ENCODE data around the gene GOLGA8J. TPM values are rescaled to one million over a fixed set of nuclear protein-coding genes. Genes with fewer than 3 reads are reported as not detected.
A peak's percentile ranks its signal among the peaks of the same experiment; 100 is the strongest.

Gene GOLGA8J
- polyA plus RNA-seq, 1 of the 3 experiments (the other 2 are of a cell fraction): not detected

GRCh38 chr15:30038667-30039523, 43.9 kb upstream of the GOLGA8J start:
- H3K4me1 ChIP-seq (ENCODE audit: control insufficient read depth in 1 of 2, insufficient read depth in 2 of 2, low read depth in 1 of 2, low read length in 1 of 2): peaks cover 0 to 8% of the 10 kb centered on the region in 2 experiments; a peak in 2 of 4 replicates
- peak; percentile 27 for DNase-seq
- no peaks in the 10 kb centered on the region for H3K79me2 ChIP-seq (ENCODE audit: insufficient read depth)
- TF ChIP-seq ELF1 (IDR thresholded peaks at IDR 0.05) (no peak), RFX5 (IDR thresholded peaks at IDR 0.05; ENCODE audit: low read length) (no peak), REST (IDR thresholded peaks at IDR 0.05; ENCODE audit: low read depth, low read length) (no peak), SIN3A (IDR thresholded peaks at IDR 0.05; ENCODE audit: borderline replicate concordance, low read depth, low read length) (no peak), RAD21 (IDR thresholded peaks at IDR 0.05; ENCODE audit: low read length) (no peak)
- H3K4me3 ChIP-seq (ENCODE audit: low read depth in 2 of 2, low read length in 1 of 2): no peak overlapping the region
- ChIA-PET CTCF (interaction anchor here (0.7 to 1.4 kb wide), 3 partner anchors 36 to 1630 kb away, joined by 3 to 5 read pairs (median 3); no protein-coding TSS in a partner anchor), POLR2A (no interaction called here)
- WGBS (ENCODE audit: low lambda C conversion rate): 26% methylated on average over 4 of the region's 5 CpGs
- H3K27me3 ChIP-seq (ENCODE audit: insufficient read depth): no peaks in the 10 kb centered on the region
- no peak overlapping the region for H3K27ac ChIP-seq (ENCODE audit: low read depth in 2 of 2, low read length in 1 of 2)
- H3F3A ChIP-seq (replicated peaks; ENCODE audit: insufficient read depth): no peaks in the 10 kb centered on the region
- H3K9me2 ChIP-seq: no peaks in the 10 kb centered on the region
- H3K4me2 ChIP-seq: no peak overlapping the region
- no peak overlapping the region for H2AFZ ChIP-seq (ENCODE audit: low read depth)
- no peaks in the 10 kb centered on the region for H4K20me1 ChIP-seq (ENCODE audit: insufficient read depth)
- no peak overlapping the region for H3K9ac ChIP-seq
- no peaks in the 10 kb centered on the region for H3K9me3 ChIP-seq
- no peaks in the 10 kb centered on the region for H3K36me3 ChIP-seq (replicated peaks in 1 of 2; ENCODE audit: control insufficient read depth in 1 of 2, insufficient read depth in 2 of 2, low read length in 1 of 2)

DNA sequence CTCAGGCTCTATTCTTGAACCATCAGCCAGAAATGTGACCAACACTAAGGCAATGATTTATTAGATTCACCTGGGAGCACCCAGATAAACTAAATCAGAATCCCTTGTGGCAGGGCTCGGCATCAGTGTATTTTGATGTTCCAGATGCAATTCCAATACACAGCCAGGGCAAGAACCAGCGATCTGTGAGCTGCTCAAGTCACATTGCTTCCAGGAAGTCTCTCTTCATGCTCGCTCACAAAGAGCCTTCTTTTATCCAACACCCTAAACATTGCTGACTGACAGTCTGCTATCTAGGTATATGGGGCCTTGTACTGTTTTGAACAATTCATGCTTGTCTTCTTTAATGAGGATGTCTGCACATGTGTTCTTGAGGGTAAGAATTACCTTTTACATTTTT, 40.9 kb upstream of the GOLGA8J start:
- Histone ChIP-seq H3F3A (replicated peaks; ENCODE audit: insufficient read depth) (no peaks in the 10 kb centered on the region), H3K27me3 (ENCODE audit: insufficient read depth) (no peaks in the 10 kb centered on the region), H3K4me1 (ENCODE audit: control insufficient read depth in 1 of 2, insufficient read depth in 2 of 2, low read depth in 1 of 2, low read length in 1 of 2) (peaks cover 0 to 12% of the 10 kb centered on the region in 2 experiments; a peak in 2 of 4 replicates), H3K9me3 (no peaks in the 10 kb centered on the region), H3K4me2 (no peak overlapping the region), H3K9ac (no peak overlapping the region), H3K4me3 (ENCODE audit: low read depth in 2 of 2, low read length in 1 of 2) (no peak overlapping the region), H4K20me1 (ENCODE audit: insufficient read depth) (no peaks in the 10 kb centered on the region), H3K27ac (ENCODE audit: low read depth in 2 of 2, low read length in 1 of 2) (no peak overlapping the region), H3K79me2 (ENCODE audit: insufficient read depth) (no peaks in the 10 kb centered on the region), H3K9me2 (no peaks in the 10 kb centered on the region), H2AFZ (ENCODE audit: low read depth) (no peak overlapping the region), H3K36me3 (replicated peaks in 1 of 2; ENCODE audit: control insufficient read depth in 1 of 2, insufficient read depth in 2 of 2, low read length in 1 of 2) (no peaks in the 10 kb centered on the region)
- no peak for DNase-seq
- WGBS (ENCODE audit: low lambda C conversion rate): 67% methylated on average over 3 of the region's 3 CpGs
- POLR2A ChIA-PET: no interaction called here
- TF ChIP-seq GABPA (IDR thresholded peaks at IDR 0.05; ENCODE audit: low read depth) (no peak), EZH2phosphoT487 (IDR thresholded peaks at IDR 0.05; ENCODE audit: borderline replicate concordance, low read depth) (no peak), SMC3 (IDR thresholded peaks at IDR 0.05; ENCODE audit: low read depth, low read length) (no peak), EP300 (IDR thresholded peaks at IDR 0.05; ENCODE audit: borderline replicate concordance in 1 of 2, low read depth in 1 of 2, low read length in 1 of 2) (no peak), NRF1 (IDR thresholded peaks at IDR 0.05; ENCODE audit: low read depth, low read length) (no peak), RFX5 (IDR thresholded peaks at IDR 0.05; ENCODE audit: low read length) (no peak), REST (IDR thresholded peaks at IDR 0.05; ENCODE audit: low read depth, low read length) (no peak), MXI1 (IDR thresholded peaks at IDR 0.05; ENCODE audit: low read depth, low read length) (no peak)
- TF ChIP-seq, protein P1, sequence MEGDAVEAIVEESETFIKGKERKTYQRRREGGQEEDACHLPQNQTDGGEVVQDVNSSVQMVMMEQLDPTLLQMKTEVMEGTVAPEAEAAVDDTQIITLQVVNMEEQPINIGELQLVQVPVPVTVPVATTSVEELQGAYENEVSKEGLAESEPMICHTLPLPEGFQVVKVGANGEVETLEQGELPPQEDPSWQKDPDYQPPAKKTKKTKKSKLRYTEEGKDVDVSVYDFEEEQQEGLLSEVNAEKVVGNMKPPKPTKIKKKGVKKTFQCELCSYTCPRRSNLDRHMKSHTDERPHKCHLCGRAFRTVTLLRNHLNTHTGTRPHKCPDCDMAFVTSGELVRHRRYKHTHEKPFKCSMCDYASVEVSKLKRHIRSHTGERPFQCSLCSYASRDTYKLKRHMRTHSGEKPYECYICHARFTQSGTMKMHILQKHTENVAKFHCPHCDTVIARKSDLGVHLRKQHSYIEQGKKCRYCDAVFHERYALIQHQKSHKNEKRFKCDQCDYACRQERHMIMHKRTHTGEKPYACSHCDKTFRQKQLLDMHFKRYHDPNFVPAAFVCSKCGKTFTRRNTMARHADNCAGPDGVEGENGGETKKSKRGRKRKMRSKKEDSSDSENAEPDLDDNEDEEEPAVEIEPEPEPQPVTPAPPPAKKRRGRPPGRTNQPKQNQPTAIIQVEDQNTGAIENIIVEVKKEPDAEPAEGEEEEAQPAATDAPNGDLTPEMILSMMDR (IDR thresholded peaks at IDR 0.05): no peak
- CTCF ChIA-PET: no interaction called here
